Measurements from ENCODE around the gene EN2. TPM values are rescaled to one million over a fixed set of nuclear protein-coding genes. Genes with fewer than 3 reads are reported as not detected.

The EN2 gene
- total and polyA plus RNA-seq, 2 of the 13 experiments (the other 11 are each of a cell fraction or from before 2014, with no cell fraction given) = not detected

- no peak for TF ChIP-seq DZIP1 (CRISPR knock-in tag; IDR thresholded peaks at IDR 0.05)
These were observed 39.6 kb upstream of the EN2 start (continued) for GRCh38 chr7:155418304-155418703.

GRCh38 chr7:155418941-155419755 lies 38.8 kb upstream of the EN2 start:
- Histone ChIP-seq H3K4me3 (replicated peaks in 1 of 3; ENCODE audit: insufficient read depth in 1 of 3, low read depth in 2 of 3, low read length in 3 of 3) (no peak overlapping the region), H3K36me3 (replicated peaks in 1 of 2; ENCODE audit: control insufficient read depth in 1 of 2, insufficient read depth in 2 of 2, low read length in 2 of 2) (no peaks in the 10 kb centered on the region), H3K79me2 (ENCODE audit: insufficient read depth, low read length) (no peaks in the 10 kb centered on the region), H3K9me3 (ENCODE audit: low read length) (no peaks in the 10 kb centered on the region), H3K27me3 (ENCODE audit: control insufficient read depth in 1 of 2, insufficient read depth in 2 of 2, low read length in 2 of 2) (peaks cover 3 to 74% of the 10 kb centered on the region in 2 experiments; a peak in 4 of 5 replicates), H4K20me1 (ENCODE audit: insufficient read depth, low read length) (no peaks in the 10 kb centered on the region), H3K4me1 (ENCODE audit: insufficient read depth, low read length) (no peaks in the 10 kb centered on the region), H2AFZ (ENCODE audit: low read length) (no peak overlapping the region), H3K4me2 (ENCODE audit: low read depth, low read length) (no peak overlapping the region), H3K27ac (ENCODE audit: extremely low read length, insufficient read depth, low read length) (no peak overlapping the region), H3K9ac (ENCODE audit: insufficient read depth, low read depth, low read length) (no peak overlapping the region)
- no peak for DNase-seq (ENCODE audit: low spot score)
- FAIRE-seq = no peak
- in situ Hi-C loops (cut with HindIII; ENCODE audit: extremely low pct_ligation_motif_present, low pct_unique_long_range_greater_than_20kb) = no loop called here
- 52% methylated on average over 7 of the region's 16 CpGs for WGBS (ENCODE audit: low lambda C conversion rate)
- ATAC-seq = no peak
- ChIA-PET CTCF (ENCODE audit: low intra/inter-chr PET ratio, low total read pairs) (no interaction called here), POLR2A (no interaction called here)
- intact Hi-C loops (cut with micrococcal nuclease; ENCODE audit: unreplicated experiment) = loop anchor here (10.0 kb wide), 2 partner anchors 316 to 346 kb away; no protein-coding TSS in a partner anchor
- BruUV-seq (replicated peaks) = no TSS peak
- TF ChIP-seq RAD21 (CRISPR knock-in tag; IDR thresholded peaks at IDR 0.05) (no peak), MNT (IDR thresholded peaks at IDR 0.05) (peak; percentile 95)

Measured in HepG2 (cell line).